Suprapubic skin (tissue), 4 donors: Measurements from ENCODE around the gene TLE4. TPM values are rescaled to one million over a fixed set of nuclear protein-coding genes. Genes with fewer than 3 reads are reported as not detected.

ENCODE experiments used
- DNase-seq, 2 donors: peaks; one replicate each; pipeline ENCODE4 v3.0.0-alpha.2; 2019; ENCODE audit warnings: low spot score in 2 of 2
- H3K27ac ChIP-seq: fragments of 200-600 bp; sonication (generic); one replicate; pipeline ENCODE4 v1.5.1; 2019
- H3K27me3 ChIP-seq: fragments of 200-600 bp; sonication (generic); one replicate; pipeline ENCODE4 v1.5.1; 2019
- H3K36me3 ChIP-seq: fragments of 200-600 bp; sonication (generic); one replicate; pipeline ENCODE4 v1.5.1; 2019
- H3K4me1 ChIP-seq: fragments of 200-600 bp; sonication (generic); one replicate; pipeline ENCODE4 v1.5.1; 2019
- H3K4me3 ChIP-seq: fragments of 200-600 bp; sonication (generic); one replicate; pipeline ENCODE4 v1.5.1; 2019; ENCODE audit warnings: mild to moderate bottlenecking
- H3K9me3 ChIP-seq: fragments of 200-600 bp; sonication (generic); one replicate; pipeline ENCODE4 v1.5.1; 2019
- EP300 ChIP-seq: sonication (generic); formaldehyde crosslinking; IDR thresholded peaks from one replicate; pipeline ENCODE4 v1.6.1; 2017; ENCODE audit warnings: antibody characterized with exemption
- POLR2A ChIP-seq, 2 donors: fragments of 450-650 bp; IDR thresholded peaks; one replicate each; pipeline ENCODE4 v1.6.1; 2017; ENCODE audit warnings: antibody characterized with exemption in 2 of 2, mild to moderate bottlenecking in 2 of 2, moderate library complexity in 2 of 2
- POLR2AphosphoS5 ChIP-seq, 3 donors: sonication (generic); formaldehyde crosslinking; IDR thresholded peaks; one replicate each; pipeline ENCODE4 v1.6.1; 2017; ENCODE audit warnings: antibody characterized with exemption in 3 of 3
- WGBS: methylation state at CpG from one replicate; pipeline ENCODE4 v1.1.5; 2018; 5-methylcytosine and 5-hydroxymethylcytosine counted together
- total RNA-seq, 4 donors: library from RNA; depleted of rRNA; stranded (reverse); fragments of >200 nt; gene quantifications; one replicate each; pipeline ENCODE4 v1.1.0, GENCODE V29; 2016
- TF ChIP-seq, protein P1 (sequence below), 2 donors: fragments of 200-600 bp in 1 of 2; fragments of 450-650 bp in 1 of 2; sonication (generic) in 1 of 2; IDR thresholded peaks; one replicate each; pipeline ENCODE4 v1.5.1; 2016 to 2019; ENCODE audit warnings: antibody characterized with exemption in 2 of 2, mild to moderate bottlenecking in 1 of 2, moderate library complexity in 1 of 2

Gene TLE4
- total RNA-seq, 4 donors from 2014 or later, result 44.3 to 109 (median 67.0) TPM

- DNase-seq, result no peak
- WGBS, result 94% methylated on average over 3 of the region's 3 CpGs
- Histone ChIP-seq H3K9me3 (no peaks in the 10 kb centered on the region), H3K4me3 (no peak overlapping the region), H3K27ac (no peak overlapping the region), H3K4me1 (no peaks in the 10 kb centered on the region), H3K36me3 (peaks cover 48% of the 10 kb centered on the region), H3K27me3 (no peaks in the 10 kb centered on the region)
- TF ChIP-seq EP300, result no peak
- no peak for TF ChIP-seq POLR2AphosphoS5 (IDR thresholded peaks at IDR 0.05)
Measured at GRCh38 chr9:79705704-79706103, 133.9 kb downstream of the TLE4 start.

DNA sequence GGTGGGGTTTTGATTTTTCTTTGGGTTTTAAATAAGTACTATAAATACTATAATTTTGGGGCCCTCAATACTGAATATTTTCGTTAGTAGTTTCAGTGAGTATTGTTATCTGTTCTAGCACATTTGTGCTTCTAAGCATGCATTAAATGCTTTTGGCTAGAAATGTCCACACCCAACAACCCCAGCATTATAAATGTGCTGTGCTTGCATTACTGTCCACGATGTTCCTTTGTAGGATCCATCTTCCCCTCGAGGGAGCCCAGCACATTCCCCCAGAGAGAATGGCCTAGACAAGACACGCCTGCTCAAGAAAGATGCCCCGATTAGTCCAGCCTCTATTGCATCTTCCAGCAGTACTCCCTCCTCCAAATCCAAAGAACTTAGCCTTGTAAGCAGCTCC is 134.7 kb downstream of the TLE4 start:
- DNase-seq, result no peak
- Histone ChIP-seq H3K27me3 (no peaks in the 10 kb centered on the region), H3K36me3 (peaks cover 48% of the 10 kb centered on the region), H3K4me3 (no peak overlapping the region), H3K4me1 (no peaks in the 10 kb centered on the region), H3K9me3 (no peaks in the 10 kb centered on the region), H3K27ac (no peak overlapping the region)
- 85% methylated on average over 5 of the region's 5 CpGs for WGBS
- TF ChIP-seq, protein P1, sequence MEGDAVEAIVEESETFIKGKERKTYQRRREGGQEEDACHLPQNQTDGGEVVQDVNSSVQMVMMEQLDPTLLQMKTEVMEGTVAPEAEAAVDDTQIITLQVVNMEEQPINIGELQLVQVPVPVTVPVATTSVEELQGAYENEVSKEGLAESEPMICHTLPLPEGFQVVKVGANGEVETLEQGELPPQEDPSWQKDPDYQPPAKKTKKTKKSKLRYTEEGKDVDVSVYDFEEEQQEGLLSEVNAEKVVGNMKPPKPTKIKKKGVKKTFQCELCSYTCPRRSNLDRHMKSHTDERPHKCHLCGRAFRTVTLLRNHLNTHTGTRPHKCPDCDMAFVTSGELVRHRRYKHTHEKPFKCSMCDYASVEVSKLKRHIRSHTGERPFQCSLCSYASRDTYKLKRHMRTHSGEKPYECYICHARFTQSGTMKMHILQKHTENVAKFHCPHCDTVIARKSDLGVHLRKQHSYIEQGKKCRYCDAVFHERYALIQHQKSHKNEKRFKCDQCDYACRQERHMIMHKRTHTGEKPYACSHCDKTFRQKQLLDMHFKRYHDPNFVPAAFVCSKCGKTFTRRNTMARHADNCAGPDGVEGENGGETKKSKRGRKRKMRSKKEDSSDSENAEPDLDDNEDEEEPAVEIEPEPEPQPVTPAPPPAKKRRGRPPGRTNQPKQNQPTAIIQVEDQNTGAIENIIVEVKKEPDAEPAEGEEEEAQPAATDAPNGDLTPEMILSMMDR (IDR thresholded peaks at IDR 0.05), result no peak
- no peak for TF ChIP-seq EP300
- TF ChIP-seq POLR2A (IDR thresholded peaks at IDR 0.05), result no peak
- no peak for TF ChIP-seq POLR2AphosphoS5 (IDR thresholded peaks at IDR 0.05)

DNA sequence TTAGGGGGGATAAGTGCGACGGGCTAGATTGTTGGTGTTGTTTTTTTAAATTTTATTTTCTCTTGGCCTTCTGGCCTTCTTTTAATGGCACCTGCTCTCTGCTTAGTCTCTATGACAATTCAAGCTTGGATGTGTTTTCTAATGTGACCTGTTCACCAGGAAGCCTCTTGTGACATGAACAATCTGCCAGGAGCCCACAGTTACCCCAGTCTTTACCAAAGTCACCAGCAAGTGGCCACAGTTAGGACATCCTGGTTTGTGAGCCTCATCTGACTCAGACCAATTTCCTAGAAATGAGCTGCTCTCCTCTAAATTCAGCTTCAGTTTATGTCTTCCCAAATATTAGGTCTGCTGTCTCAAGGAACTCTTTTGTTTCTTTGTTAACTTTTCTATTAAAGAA is 135.8 kb downstream of the TLE4 start:
- Histone ChIP-seq H3K4me3 (no peak overlapping the region), H3K4me1 (no peaks in the 10 kb centered on the region), H3K27ac (no peak overlapping the region), H3K27me3 (no peaks in the 10 kb centered on the region), H3K36me3 (peaks cover 52% of the 10 kb centered on the region), H3K9me3 (no peaks in the 10 kb centered on the region)
- TF ChIP-seq, protein P1 (IDR thresholded peaks at IDR 0.05), result no peak
- no peak for TF ChIP-seq EP300
- no peak for TF ChIP-seq POLR2AphosphoS5 (IDR thresholded peaks at IDR 0.05)
- no peak for TF ChIP-seq POLR2A (IDR thresholded peaks at IDR 0.05)
- WGBS, result 94% methylated on average over 2 of the region's 2 CpGs
- no peak for DNase-seq

DNA sequence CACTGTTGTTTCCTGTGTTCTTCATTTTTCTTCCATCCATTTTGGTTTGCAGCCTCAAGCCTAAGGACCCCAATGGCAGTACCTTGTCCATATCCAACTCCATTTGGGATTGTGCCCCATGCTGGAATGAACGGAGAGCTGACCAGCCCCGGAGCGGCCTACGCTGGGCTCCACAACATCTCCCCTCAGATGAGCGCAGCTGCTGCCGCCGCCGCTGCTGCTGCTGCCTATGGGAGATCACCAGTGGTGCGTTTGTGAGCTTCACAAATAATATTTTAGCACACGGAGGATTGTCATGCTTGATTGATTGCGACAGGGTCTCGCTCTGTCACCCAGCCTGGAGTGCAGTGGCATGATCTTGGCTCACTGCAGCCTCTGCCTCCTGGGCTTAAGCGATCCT is 136.8 kb downstream of the TLE4 start:
- peaks cover 56% of the 10 kb centered on the region for H3K36me3 ChIP-seq
- 97% methylated on average over 13 of the region's 13 CpGs for WGBS
- H3K4me1 ChIP-seq, result no peaks in the 10 kb centered on the region
- H3K4me3 ChIP-seq, result no peak overlapping the region
- H3K27me3 ChIP-seq, result no peaks in the 10 kb centered on the region
- DNase-seq, result no peak
- H3K9me3 ChIP-seq, result no peaks in the 10 kb centered on the region
- no peak overlapping the region for H3K27ac ChIP-seq
- TF ChIP-seq POLR2A (IDR thresholded peaks at IDR 0.05), result no peak
- no peak for TF ChIP-seq POLR2AphosphoS5 (IDR thresholded peaks at IDR 0.05)
- TF ChIP-seq EP300, result no peak
- TF ChIP-seq, protein P1 (IDR thresholded peaks at IDR 0.05), result no peak

DNA sequence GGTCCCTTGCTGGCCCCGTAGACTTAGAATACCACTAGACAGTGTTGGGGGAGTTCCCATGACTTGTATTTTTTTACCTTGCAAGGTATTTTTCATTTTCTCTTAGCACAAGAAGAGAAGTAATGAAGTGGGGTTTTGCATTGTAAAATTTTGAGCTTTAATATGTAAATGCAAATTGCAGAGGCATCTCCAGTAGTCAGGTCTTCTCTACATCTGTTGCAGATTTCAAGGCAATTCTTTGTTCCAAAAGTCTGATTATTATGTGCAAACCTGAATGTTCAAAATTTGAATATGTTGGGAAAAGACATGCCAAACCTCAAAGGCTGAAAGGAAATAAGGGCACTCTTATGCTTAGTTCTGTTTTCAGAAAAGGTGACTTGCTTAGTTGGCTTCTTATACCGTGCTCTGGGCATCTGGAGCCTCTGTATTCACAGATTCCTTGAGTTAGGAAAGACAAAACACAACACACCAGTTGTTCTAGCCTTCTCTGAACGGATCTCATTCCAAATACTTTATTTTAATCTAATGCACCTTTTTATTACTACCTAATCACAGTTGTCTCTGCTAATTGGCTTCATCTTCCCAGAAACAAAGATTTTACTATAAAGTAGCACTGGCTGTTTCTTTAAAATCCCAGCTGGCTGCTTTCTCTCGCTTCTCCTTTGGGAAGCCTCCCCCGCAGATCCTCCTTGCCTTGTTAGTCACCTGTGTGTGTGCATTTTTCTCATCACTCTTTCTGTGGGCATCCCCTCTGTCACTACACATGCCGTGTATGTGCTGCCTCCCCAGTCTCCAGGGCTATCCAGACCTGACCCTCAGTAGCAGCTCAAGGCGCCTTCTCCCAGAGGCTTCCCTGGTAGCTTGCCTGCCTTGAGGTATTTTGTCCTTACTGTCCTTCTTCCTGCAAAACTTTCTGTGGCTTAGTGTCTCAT is 138.2 kb downstream of the TLE4 start:
- 91% methylated on average over 7 of the region's 7 CpGs for WGBS
- TF ChIP-seq POLR2AphosphoS5 (IDR thresholded peaks at IDR 0.05), result no peak
- no peak for TF ChIP-seq EP300
- TF ChIP-seq POLR2A (IDR thresholded peaks at IDR 0.05), result no peak
- TF ChIP-seq, protein P1 (IDR thresholded peaks at IDR 0.05), result no peak
- DNase-seq, result no peak
- no peaks in the 10 kb centered on the region for H3K27me3 ChIP-seq
- no peak overlapping the region for H3K27ac ChIP-seq
- H3K9me3 ChIP-seq, result no peaks in the 10 kb centered on the region
- H3K4me3 ChIP-seq, result no peak overlapping the region
- peaks cover 56% of the 10 kb centered on the region for H3K36me3 ChIP-seq
- no peaks in the 10 kb centered on the region for H3K4me1 ChIP-seq
